HUES64 (cell line): Measurements from ENCODE around the gene SLC9A5. TPM values are rescaled to one million over a fixed set of nuclear protein-coding genes. Genes with fewer than 3 reads are reported as not detected.

ENCODE experiments used
- H3K27ac ChIP-seq: 2 replicates; pipeline ENCODE4 v1.7.0; 2013; ENCODE audit warnings: low read depth, low read length, inconsistent platforms
- H3K27me3 ChIP-seq: 2 replicates; pipeline ENCODE4 v1.6.1; 2013; ENCODE audit warnings: mild to moderate bottlenecking, low read length; ENCODE audit not compliant: insufficient read depth
- H3K36me3 ChIP-seq: 2 replicates; pipeline ENCODE4 v1.6.1; 2013; ENCODE audit warnings: mild to moderate bottlenecking, low read length; ENCODE audit not compliant: insufficient read depth
- H3K4me1 ChIP-seq: 2 replicates; pipeline ENCODE4 v1.6.1; 2013; ENCODE audit warnings: mild to moderate bottlenecking, low read length, moderate library complexity; ENCODE audit not compliant: insufficient read depth
- H3K4me3 ChIP-seq: 2 replicates; pipeline ENCODE4 v1.5.1; 2013; ENCODE audit warnings: mild to moderate bottlenecking, low read length, moderate library complexity
- H3K9ac ChIP-seq: 2 replicates; pipeline ENCODE4 v1.6.1; 2013; ENCODE audit warnings: mild to moderate bottlenecking, low read depth, low read length
- H3K9me3 ChIP-seq: 2 replicates; pipeline ENCODE4 v1.6.1; 2013; ENCODE audit warnings: low read depth, low read length; ENCODE audit not compliant: insufficient read depth
- WGBS: fragments of 150-250, 120-280 bp; methylation state at CpG from one replicate; pipeline ENCODE4 v1.1.7; 2013; ENCODE audit warnings: missing lambda C conversion rate; 5-methylcytosine and 5-hydroxymethylcytosine counted together
- polyA plus RNA-seq, 2 experiments: library from polyadenylated mRNA; stranded (reverse); fragments of 50-300 nt; gene quantifications; one replicate each; pipeline ENCODE4 v1.2.3, GENCODE V29; 2013

The SLC9A5 gene, protein sequence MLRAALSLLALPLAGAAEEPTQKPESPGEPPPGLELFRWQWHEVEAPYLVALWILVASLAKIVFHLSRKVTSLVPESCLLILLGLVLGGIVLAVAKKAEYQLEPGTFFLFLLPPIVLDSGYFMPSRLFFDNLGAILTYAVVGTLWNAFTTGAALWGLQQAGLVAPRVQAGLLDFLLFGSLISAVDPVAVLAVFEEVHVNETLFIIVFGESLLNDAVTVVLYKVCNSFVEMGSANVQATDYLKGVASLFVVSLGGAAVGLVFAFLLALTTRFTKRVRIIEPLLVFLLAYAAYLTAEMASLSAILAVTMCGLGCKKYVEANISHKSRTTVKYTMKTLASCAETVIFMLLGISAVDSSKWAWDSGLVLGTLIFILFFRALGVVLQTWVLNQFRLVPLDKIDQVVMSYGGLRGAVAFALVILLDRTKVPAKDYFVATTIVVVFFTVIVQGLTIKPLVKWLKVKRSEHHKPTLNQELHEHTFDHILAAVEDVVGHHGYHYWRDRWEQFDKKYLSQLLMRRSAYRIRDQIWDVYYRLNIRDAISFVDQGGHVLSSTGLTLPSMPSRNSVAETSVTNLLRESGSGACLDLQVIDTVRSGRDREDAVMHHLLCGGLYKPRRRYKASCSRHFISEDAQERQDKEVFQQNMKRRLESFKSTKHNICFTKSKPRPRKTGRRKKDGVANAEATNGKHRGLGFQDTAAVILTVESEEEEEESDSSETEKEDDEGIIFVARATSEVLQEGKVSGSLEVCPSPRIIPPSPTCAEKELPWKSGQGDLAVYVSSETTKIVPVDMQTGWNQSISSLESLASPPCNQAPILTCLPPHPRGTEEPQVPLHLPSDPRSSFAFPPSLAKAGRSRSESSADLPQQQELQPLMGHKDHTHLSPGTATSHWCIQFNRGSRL
- 1.7 TPM for polyA plus RNA-seq (2013, experiment 1 of 2)
- 2.5 TPM for polyA plus RNA-seq (2013, experiment 2 of 2)

DNA sequence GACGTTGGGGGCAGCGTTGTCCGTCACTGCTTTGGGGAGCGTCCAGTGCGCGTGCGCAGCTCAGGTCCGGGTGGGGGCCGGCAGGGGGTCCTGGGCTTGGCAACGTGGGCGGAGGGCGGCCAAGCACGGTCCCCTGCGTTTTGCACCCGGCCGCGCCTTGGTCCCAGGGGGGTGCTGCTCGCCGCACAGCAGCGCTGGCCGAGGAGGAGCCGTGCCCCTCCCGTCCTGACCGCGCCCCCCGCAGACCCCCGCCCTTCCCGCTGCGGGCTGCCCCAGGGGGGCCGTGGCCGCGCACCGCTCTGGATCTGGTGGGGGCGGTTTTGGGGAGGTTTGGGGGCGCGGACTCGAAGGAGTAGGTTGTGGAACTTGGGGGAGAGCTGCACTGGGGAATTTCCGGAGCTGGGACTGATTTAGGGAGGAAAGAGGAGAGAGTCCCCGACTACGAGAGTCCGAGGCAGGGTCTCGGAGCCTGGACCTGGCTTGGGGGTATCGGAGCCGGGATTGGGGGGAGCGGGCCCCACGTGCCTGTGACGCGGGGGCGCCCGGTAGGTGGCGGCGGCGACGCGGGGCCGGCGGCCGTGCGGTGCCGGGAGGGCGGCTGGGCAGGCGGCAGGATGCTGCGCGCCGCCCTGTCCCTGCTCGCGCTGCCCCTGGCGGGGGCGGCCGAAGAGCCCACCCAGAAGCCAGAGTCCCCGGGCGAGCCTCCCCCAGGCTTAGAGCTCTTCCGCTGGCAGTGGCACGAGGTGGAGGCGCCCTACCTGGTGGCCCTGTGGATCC is at the start of gene SLC9A5:
SLC9A5 (plus strand) TSS at position 579 of the 777 bp plus-strand sequence; CDS start at position 615, 36 bp downstream.
- H3K9ac ChIP-seq = peak within 1 kb of the TSS; percentile 66
- H3K4me3 ChIP-seq = peak within 1 kb of the TSS; percentile 93
- H3K4me1 ChIP-seq = peaks cover 33% of the 10 kb centered on the region
- H3K27ac ChIP-seq = no peak within 1 kb of the TSS
- peaks cover 35% of the 10 kb centered on the region for H3K27me3 ChIP-seq
- no peaks in the 10 kb centered on the region for H3K36me3 ChIP-seq
- H3K9me3 ChIP-seq = no peaks in the 10 kb centered on the region
- under 1% methylated on average over 75 of the region's 75 CpGs for WGBS

DNA sequence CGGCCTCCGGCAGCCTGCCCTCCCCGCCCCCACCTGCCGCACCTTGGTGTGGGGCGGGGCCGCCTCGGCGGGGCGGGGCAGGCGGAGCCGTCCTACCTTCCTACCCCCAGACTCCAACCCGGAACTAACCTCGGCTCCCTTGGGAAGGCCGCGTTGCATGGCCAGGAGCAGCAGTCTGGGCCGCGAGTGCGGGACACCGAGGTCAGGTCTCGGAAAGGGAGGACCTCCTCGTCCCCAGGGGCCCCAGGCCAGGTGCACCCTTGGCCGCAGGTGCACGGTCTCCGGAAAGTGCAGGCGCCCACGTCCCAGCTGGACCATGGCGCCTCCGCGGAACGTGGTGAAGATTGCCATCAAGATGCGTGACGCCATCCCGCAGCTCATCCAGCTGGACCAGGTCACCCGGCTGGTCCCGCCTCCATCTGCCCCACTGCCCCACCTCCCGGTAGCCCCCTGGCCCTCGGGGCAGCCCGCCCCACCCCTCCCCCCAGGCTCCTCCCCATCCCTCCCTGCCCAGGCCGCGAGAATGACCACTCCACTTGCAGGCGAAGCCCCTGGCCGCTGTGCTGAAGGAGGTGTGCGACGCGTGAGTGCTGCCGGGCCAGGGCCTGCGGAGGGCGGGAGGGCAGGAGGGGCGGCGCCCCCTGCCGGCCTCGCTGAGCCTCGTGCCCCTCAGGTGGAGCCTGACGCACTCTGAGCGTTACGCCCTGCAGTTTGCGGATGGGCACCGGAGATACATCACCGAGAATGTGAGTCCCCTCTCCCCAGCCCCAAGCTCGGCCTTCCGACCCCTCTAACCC is 49.6 kb upstream of the SLC9A5 start, which contains the start of gene ELMO3:
ELMO3 (plus strand) TSS at position 121 of the 797 bp plus-strand sequence; CDS start at position 317, 196 bp downstream.
- H3K27ac ChIP-seq = no peak within 1 kb of the TSS
- no peaks in the 10 kb centered on the region for H3K9me3 ChIP-seq
- WGBS = 87% methylated on average over 59 of the region's 61 CpGs
- H3K4me1 ChIP-seq = no peaks in the 10 kb centered on the region; the same call in 1 of the 2 replicates
- no peak within 1 kb of the TSS; the same call in 1 of the 2 replicates for H3K9ac ChIP-seq
- H3K4me3 ChIP-seq = peak within 1 kb of the TSS; percentile 64
- peaks cover 64% of the 10 kb centered on the region for H3K36me3 ChIP-seq
- H3K27me3 ChIP-seq = no peaks in the 10 kb centered on the region

DNA sequence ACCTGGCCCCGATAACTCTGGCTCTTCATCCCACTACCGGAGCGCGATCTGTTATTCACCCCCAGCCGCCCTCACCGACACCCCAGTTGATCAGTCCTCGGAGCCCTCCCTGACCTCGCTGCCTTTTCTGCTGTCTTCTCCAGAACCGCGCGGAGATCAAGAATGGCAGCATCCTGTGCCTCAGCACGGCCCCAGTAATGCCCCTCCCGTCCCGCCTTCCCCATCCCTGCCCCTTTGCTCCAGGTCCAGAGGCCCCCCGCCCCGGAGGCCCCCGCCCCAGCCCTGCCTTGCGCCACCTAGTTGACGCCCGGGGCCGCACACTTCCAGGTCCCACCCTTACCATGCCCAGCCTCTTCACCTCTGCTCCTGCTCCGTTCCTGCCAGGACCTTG is 49.0 kb upstream of the SLC9A5 start:
- 92% methylated on average over 21 of the region's 22 CpGs for WGBS
- H3K36me3 ChIP-seq = peaks cover 59% of the 10 kb centered on the region

DNA sequence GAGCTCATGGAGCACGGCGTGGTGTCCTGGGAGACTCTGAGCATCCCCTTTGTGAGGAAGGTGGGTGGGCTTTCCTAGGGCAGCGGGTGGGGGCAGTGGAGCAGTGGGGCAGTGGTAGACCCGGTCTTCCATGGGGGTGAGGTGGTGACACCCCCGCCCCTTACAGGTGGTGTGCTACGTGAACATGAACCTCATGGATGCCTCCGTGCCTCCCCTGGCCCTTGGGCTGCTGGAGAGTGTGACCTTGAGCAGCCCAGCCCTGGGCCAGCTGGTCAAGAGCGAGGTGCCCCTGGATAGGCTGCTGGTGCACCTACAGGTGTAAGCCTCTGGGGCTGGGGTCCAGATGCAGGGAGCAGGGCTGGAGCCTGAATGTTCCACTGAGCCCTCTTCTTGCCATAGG is 48.3 kb upstream of the SLC9A5 start:
- WGBS = 94% methylated on average over 8 of the region's 8 CpGs
- H3K27me3 ChIP-seq = no peaks in the 10 kb centered on the region
- peaks cover 52% of the 10 kb centered on the region for H3K36me3 ChIP-seq
- H3K27ac ChIP-seq = no peak overlapping the region
- no peaks in the 10 kb centered on the region; the same call in 1 of the 2 replicates for H3K4me1 ChIP-seq
- no peak overlapping the region for H3K9ac ChIP-seq
- no peaks in the 10 kb centered on the region for H3K9me3 ChIP-seq
- no peak overlapping the region for H3K4me3 ChIP-seq

More for the DNA sequence above, 49.0 kb upstream of the SLC9A5 start:
- no peaks in the 10 kb centered on the region; the same call in 1 of the 2 replicates for H3K4me1 ChIP-seq
- no peak overlapping the region for H3K27ac ChIP-seq
- H3K4me3 ChIP-seq = peak overlapping the region; percentile 56
- no peak overlapping the region; the same call in 1 of the 2 replicates for H3K9ac ChIP-seq
- no peaks in the 10 kb centered on the region for H3K27me3 ChIP-seq
- no peaks in the 10 kb centered on the region for H3K9me3 ChIP-seq

DNA sequence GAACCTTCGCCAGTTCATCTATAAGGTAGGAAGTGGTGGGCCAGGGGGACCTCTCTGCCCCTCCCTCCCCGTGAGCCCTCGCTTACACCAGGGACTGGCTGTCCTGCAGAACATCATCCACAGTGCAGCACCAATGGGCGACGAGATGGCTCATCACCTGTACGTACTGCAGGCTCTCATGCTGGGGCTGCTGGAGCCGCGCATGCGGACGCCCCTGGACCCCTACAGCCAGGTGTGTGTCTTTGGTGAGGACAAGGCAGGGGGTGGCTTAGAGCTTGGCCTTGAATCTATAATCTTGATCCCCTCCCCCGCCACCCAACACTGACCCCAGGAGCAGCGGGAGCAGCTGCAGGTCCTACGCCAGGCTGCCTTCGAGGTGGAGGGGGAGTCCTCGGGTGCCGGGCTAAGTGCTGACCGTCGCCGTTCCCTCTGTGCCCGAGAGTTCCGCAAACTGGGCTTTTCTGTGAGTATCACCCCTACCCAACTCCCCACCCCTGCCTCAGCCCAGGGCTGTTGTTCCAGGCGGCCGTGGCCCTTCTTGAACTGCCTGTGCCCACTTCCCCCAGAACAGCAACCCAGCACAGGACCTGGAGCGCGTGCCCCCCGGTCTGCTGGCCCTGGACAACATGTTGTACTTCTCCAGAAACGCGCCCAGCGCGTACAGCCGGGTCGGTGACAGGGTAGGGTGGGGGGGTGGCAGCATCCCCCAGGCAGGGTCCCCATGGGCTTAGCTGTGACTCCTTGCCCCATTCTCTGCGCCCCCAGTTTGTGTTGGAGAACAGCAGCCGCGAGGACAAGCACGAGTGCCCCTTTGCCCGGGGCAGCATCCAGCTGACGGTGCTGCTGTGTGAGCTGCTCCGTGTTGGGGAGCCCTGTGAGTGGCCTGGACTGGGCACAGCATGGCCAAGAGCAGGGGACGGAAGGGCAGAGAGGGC is 47.1 kb upstream of the SLC9A5 start:
- H3K27ac ChIP-seq = no peak overlapping the region
- peaks cover 40% of the 10 kb centered on the region for H3K36me3 ChIP-seq
- WGBS = 95% methylated on average over 40 of the region's 40 CpGs
- no peaks in the 10 kb centered on the region for H3K9me3 ChIP-seq
- H3K4me1 ChIP-seq = no peaks in the 10 kb centered on the region; the same call in 1 of the 2 replicates
- no peak overlapping the region for H3K4me3 ChIP-seq
- H3K27me3 ChIP-seq = no peaks in the 10 kb centered on the region
- H3K9ac ChIP-seq = no peak overlapping the region

DNA sequence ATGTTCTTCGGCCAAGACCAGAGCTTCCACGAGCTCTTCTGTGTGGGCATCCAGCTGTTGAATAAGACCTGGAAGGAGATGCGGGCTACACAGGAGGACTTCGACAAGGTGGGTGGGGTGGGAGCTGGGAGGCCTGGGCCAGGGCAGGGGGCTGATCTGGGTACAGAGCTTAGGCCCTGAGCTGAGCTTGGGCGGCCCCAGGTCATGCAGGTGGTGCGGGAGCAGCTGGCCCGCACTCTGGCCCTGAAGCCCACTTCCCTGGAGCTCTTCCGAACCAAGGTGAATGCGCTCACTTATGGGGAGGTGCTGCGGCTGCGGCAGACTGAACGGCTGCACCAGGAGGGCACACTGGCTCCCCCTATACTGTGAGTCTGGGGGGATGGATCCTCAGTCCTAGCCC is 46.4 kb upstream of the SLC9A5 start:
- no peaks in the 10 kb centered on the region for H3K9me3 ChIP-seq
- 94% methylated on average over 12 of the region's 12 CpGs for WGBS
- H3K36me3 ChIP-seq = peaks cover 33% of the 10 kb centered on the region
- H3K4me3 ChIP-seq = no peak overlapping the region
- no peaks in the 10 kb centered on the region for H3K27me3 ChIP-seq
- H3K9ac ChIP-seq = no peak overlapping the region
- peaks cover 7% of the 10 kb centered on the region for H3K4me1 ChIP-seq
- H3K27ac ChIP-seq = no peak overlapping the region

DNA sequence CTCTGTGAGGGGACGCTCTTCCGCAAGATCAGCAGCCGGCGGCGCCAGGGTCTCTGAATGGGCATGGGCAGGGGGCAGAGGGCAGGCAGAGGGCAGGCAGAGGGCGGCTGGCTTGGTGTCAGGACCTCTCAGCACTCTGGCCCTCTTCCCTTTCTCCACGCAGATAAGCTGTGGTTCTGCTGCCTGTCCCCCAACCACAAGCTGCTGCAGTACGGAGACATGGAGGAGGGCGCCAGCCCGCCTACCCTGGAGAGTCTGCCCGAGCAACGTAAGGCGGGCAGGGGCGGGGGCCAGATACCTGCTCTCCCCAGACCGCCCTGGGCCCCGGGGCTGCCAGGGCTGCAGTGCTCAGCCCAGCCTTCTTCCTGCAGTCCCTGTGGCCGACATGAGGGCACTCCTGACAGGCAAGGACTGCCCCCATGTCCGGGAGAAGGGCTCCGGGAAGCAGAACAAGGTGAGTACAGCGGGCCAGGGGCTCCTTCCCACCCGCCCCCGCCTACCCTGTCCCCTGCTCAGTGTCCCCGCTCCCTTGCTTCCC is 45.8 kb upstream of the SLC9A5 start:
- Histone ChIP-seq H3K9ac (no peak overlapping the region), H3K4me1 (peaks cover 8% of the 10 kb centered on the region), H3K9me3 (no peaks in the 10 kb centered on the region), H3K4me3 (no peak overlapping the region), H3K36me3 (peaks cover 27% of the 10 kb centered on the region), H3K27ac (no peak overlapping the region), H3K27me3 (no peaks in the 10 kb centered on the region)
- 94% methylated on average over 23 of the region's 23 CpGs for WGBS

DNA sequence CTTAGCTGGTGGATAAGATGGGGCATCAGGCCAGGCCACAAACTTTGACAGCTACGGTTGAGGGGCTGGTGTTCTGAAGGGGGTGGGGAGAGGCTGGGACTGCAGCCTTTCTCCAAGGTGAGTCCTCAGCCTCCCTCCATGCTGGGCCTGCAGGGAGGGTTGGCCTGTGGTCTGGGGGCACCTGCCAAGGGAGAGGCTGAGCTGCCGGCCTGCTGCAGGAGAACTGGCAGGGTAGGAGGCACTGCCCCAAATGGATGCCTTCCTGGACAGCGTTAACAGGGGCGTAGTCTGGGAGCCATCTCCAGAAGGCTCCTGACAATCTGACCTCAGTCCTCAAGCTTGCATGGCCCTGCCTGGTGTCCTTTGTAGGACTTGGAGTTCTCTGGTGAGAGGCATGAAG is 44.7 kb upstream of the SLC9A5 start:
- H3K36me3 ChIP-seq = peaks cover 25% of the 10 kb centered on the region
- no peak overlapping the region for H3K9ac ChIP-seq
- peaks cover 8% of the 10 kb centered on the region; the same call in 1 of the 2 replicates for H3K4me1 ChIP-seq
- H3K27ac ChIP-seq = no peak overlapping the region
- 95% methylated on average over 4 of the region's 4 CpGs for WGBS
- no peaks in the 10 kb centered on the region for H3K27me3 ChIP-seq
- no peak overlapping the region for H3K4me3 ChIP-seq
- H3K9me3 ChIP-seq = no peaks in the 10 kb centered on the region

DNA sequence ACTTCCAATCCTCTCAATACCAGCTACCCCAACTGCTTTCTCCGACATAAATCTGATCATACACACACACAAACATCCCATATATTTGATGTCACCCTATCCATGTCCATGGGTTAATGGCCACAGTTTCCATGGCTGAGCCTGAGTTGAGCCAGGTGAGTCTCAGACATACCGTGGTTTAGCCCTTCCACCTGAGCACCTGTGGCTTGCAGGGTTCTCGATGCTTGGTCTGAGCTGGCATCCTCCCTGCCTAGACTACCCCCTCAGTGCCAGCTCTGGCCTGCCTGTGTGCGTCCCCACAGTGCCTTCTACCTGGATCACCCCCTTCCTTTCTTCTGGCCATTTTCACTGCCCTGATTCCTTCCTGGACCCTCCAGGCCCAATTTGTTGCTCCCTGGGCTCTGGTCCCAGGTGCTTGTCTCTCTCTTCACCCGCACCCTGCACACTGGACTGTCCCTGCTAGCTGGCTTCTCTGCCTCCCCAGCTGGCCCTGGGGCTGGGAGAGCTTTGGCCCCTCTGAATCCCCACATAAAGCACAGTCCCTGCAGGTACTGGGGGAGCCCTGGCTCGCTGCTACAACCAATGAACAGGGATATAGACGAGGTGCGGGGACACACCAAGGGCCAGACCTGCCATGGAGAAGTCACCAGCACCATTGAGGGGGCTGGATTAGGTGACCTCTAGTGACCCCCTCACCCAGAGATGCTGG is 42.5 kb upstream of the SLC9A5 start:
- 94% methylated on average over 8 of the region's 8 CpGs for WGBS
- Histone ChIP-seq H3K9ac (no peak overlapping the region), H3K27ac (no peak overlapping the region), H3K9me3 (no peaks in the 10 kb centered on the region), H3K27me3 (no peaks in the 10 kb centered on the region), H3K36me3 (peaks cover 21% of the 10 kb centered on the region), H3K4me1 (peaks cover 8% of the 10 kb centered on the region; the same call in 1 of the 2 replicates), H3K4me3 (no peak overlapping the region)
